HEK293 (cell line): ENCODE data around the gene FYB1.

Experiments used
- CTCF ChIA-PET: fragments of 350-600 bp; formaldehyde crosslinking; extraction: SDS; loops from one replicate; lab custom pipeline; 2021; ENCODE audit warnings: antibody characterized with exemption; lab: Yijun Ruan, JAX
- POLR2A ChIA-PET: fragments of 300-600 bp; formaldehyde crosslinking; extraction: SDS; loops from one replicate; lab custom pipeline; 2020; ENCODE audit warnings: antibody characterized with exemption, inconsistent platforms; lab: Yijun Ruan, JAX
- H3K27ac ChIP-seq: fragments of 200-500 bp; sonication (Bioruptor generic); 2 replicates; pipeline ENCODE4 v1.5.1; 2014; ENCODE audit warnings: low read depth, low read length, control low read depth, inconsistent platforms; ENCODE audit errors: extremely low read depth
- H3K36me3 ChIP-seq, 2 experiments: fragments of 200-500 bp in 1 of 2; sonication (Bioruptor generic) in 1 of 2; 1 replicate in 1 of 2; 2 replicates in 1 of 2; pipeline ENCODE4 v1.5.1; 2014 to 2017; ENCODE audit warnings: inconsistent platforms in 2 of 2, low read length in 2 of 2; ENCODE audit not compliant: control insufficient read depth in 2 of 2, insufficient read depth in 1 of 2
- H3K4me1 ChIP-seq: fragments of 200-500 bp; sonication (Bioruptor generic); 2 replicates; pipeline ENCODE4 v1.5.1; 2014; ENCODE audit warnings: mild to moderate bottlenecking, low read length, inconsistent platforms; ENCODE audit not compliant: control insufficient read depth, insufficient read depth
- H3K4me3 ChIP-seq: 2 replicates; pipeline ENCODE4 v1.5.1; 2011; ENCODE audit warnings: low read depth, mild to moderate bottlenecking, control low read depth, low read length, moderate library complexity
- H3K9me3 ChIP-seq: fragments of 200-500 bp; sonication (Bioruptor generic); 2 replicates; pipeline ENCODE4 v1.5.1; 2014; ENCODE audit warnings: low read depth, low read length, inconsistent platforms; ENCODE audit not compliant: control insufficient read depth, insufficient read depth
- HOXA7 ChIP-seq: sonication (generic); formaldehyde crosslinking; IDR thresholded peaks from 2 replicates; pipeline ENCODE4 v1.8.1; 2022; ENCODE audit warnings: missing genetic modification reagents, borderline replicate concordance
- SALL2 ChIP-seq: fragments of 450-650 bp; formaldehyde crosslinking; IDR thresholded peaks from 2 replicates; pipeline ENCODE4 v1.5.0; 2017; ENCODE audit warnings: missing biosample characterization, mild to moderate bottlenecking, missing genetic modification characterization, borderline replicate concordance
- ZBTB17 ChIP-seq: fragments of 450-650 bp; formaldehyde crosslinking; IDR thresholded peaks from 2 replicates; pipeline ENCODE4 v1.5.1; 2016; ENCODE audit warnings: missing biosample characterization, missing genetic modification characterization
- ZNF184 ChIP-seq: fragments of 450-650 bp; IDR thresholded peaks from 2 replicates; pipeline ENCODE4 v1.5.1; 2018; ENCODE audit warnings: missing biosample characterization, mild to moderate bottlenecking, missing genetic modification characterization
- ZNF19 ChIP-seq: fragments of 450-650 bp; formaldehyde crosslinking; IDR thresholded peaks from 2 replicates; pipeline ENCODE4; 2016; ENCODE audit warnings: missing biosample characterization, missing genetic modification characterization, low read depth
- ZNF23 ChIP-seq: fragments of 450-650 bp; formaldehyde crosslinking; IDR thresholded peaks from 2 replicates; pipeline ENCODE4 v1.5.1; 2016; ENCODE audit warnings: missing biosample characterization, missing genetic modification characterization, borderline replicate concordance
- ZNF354C ChIP-seq: fragments of 450-650 bp; formaldehyde crosslinking; IDR thresholded peaks from 2 replicates; pipeline ENCODE4 v1.5.1; 2016; ENCODE audit warnings: missing biosample characterization, missing genetic modification characterization, low read depth, borderline replicate concordance
- ZNF426 ChIP-seq: fragments of 450-650 bp; formaldehyde crosslinking; IDR thresholded peaks from 2 replicates; pipeline ENCODE4 v1.5.1; 2017; ENCODE audit warnings: missing biosample characterization, missing genetic modification characterization, mild to moderate bottlenecking, inconsistent platforms, moderate library complexity
- ZNF473 ChIP-seq: fragments of 450-650 bp; formaldehyde crosslinking; IDR thresholded peaks from 2 replicates; pipeline ENCODE4 v1.5.1; 2017; ENCODE audit warnings: missing biosample characterization, missing genetic modification characterization
- ZNF561 ChIP-seq: fragments of 450-650 bp; IDR thresholded peaks from 2 replicates; pipeline ENCODE4 v1.5.1; 2018; ENCODE audit warnings: missing biosample characterization, missing genetic modification characterization, borderline replicate concordance
- ZNF626 ChIP-seq: fragments of 450-650 bp; sonication (Bioruptor Pico); formaldehyde crosslinking; IDR thresholded peaks from 2 replicates; pipeline ENCODE4 v1.5.1; 2018; ENCODE audit warnings: missing biosample characterization, missing genetic modification characterization, inconsistent platforms
- TF ChIP-seq, protein P1 (sequence below): fragments of 450-650 bp; formaldehyde crosslinking; IDR thresholded peaks from 2 replicates; pipeline ENCODE4 v1.5.1; 2016; ENCODE audit warnings: missing biosample characterization, missing genetic modification characterization
- TF ChIP-seq, protein P2 (sequence below): fragments of 450-650 bp; formaldehyde crosslinking; conservative IDR thresholded peaks from 2 replicates; pipeline ENCODE4 v1.5.1; 2016; ENCODE audit warnings: low read depth, missing biosample characterization, missing genetic modification characterization
- TF ChIP-seq, protein P3 (sequence below): fragments of 450-650 bp; formaldehyde crosslinking; IDR thresholded peaks from 2 replicates; pipeline ENCODE4 v1.5.0; 2017; ENCODE audit warnings: missing biosample characterization, missing genetic modification characterization, borderline replicate concordance
- TF ChIP-seq, protein P4 (sequence below): fragments of 450-650 bp; formaldehyde crosslinking; IDR thresholded peaks from 2 replicates; pipeline ENCODE4 v1.5.1; 2016; ENCODE audit warnings: missing biosample characterization, missing genetic modification characterization
- TF ChIP-seq, protein P5 (sequence below): fragments of 450-650 bp; formaldehyde crosslinking; IDR thresholded peaks from 2 replicates; pipeline ENCODE4 v1.5.1; 2017; ENCODE audit warnings: missing biosample characterization, missing genetic modification characterization

Gene FYB1

DNA sequence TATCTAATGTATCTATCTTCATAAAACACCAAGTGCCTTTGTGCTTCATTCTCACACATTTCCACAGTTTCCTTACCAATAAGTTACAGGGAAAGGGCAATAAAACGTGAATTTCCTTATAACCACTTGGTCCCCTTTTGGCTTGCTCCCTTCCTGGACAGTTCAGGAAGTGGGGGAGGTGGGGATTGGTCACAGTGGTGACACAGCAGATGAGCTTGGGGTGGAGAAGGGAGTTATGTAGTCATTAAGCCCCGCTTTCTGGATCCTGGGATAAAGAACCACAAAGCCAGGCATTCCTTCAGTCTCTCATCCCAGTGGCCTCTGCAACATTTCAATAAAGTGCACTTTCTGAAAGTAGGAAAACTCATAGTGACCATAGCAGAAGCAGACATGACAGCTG, 47.1 kb upstream of the FYB1 start (continued):
- no peak for TF ChIP-seq ZNF561 (tag by site-specific recombination)
- TF ChIP-seq, all 188 proteins: peak for 0

DNA sequence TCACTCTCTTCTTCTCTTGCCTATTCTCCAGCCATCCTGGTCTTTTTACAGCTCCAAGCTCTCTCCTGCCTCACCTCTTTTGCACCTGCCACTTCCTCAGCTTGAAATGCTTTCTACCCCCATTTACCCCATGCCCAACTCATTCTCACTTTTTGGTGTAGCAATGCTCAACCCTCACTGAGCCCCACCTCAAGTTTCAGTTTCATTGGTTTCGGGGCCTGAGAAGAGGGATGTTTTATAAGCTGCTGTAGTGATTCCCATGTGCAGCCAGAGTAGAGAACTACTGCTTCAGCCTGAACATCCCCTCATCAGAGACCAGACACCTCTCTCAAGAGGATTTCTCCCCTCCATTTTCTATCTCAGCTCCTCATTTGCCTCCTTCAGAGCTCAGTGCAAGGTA, 45.2 kb upstream of the FYB1 start:
- TF ChIP-seq, protein P1, sequence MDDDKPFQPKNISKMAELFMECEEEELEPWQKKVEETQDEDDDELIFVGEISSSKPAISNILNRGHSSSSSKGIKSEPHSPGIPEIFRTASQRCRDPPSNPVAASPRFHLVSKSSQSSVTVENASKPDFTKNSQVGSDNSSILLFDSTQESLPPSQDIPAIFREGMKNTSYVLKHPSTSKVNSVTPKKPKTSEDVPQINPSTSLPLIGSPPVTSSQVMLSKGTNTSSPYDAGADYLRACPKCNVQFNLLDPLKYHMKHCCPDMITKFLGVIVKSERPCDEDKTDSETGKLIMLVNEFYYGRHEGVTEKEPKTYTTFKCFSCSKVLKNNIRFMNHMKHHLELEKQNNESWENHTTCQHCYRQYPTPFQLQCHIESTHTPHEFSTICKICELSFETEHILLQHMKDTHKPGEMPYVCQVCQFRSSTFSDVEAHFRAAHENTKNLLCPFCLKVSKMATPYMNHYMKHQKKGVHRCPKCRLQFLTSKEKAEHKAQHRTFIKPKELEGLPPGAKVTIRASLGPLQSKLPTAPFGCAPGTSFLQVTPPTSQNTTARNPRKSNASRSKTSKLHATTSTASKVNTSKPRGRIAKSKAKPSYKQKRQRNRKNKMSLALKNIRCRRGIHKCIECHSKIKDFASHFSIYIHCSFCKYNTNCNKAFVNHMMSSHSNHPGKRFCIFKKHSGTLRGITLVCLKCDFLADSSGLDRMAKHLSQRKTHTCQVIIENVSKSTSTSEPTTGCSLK (tag by site-specific recombination): no peak
- no peak for TF ChIP-seq ZNF354C (tag by site-specific recombination)
- no peak for TF ChIP-seq ZNF19 (tag by site-specific recombination)
- TF ChIP-seq, protein P2, sequence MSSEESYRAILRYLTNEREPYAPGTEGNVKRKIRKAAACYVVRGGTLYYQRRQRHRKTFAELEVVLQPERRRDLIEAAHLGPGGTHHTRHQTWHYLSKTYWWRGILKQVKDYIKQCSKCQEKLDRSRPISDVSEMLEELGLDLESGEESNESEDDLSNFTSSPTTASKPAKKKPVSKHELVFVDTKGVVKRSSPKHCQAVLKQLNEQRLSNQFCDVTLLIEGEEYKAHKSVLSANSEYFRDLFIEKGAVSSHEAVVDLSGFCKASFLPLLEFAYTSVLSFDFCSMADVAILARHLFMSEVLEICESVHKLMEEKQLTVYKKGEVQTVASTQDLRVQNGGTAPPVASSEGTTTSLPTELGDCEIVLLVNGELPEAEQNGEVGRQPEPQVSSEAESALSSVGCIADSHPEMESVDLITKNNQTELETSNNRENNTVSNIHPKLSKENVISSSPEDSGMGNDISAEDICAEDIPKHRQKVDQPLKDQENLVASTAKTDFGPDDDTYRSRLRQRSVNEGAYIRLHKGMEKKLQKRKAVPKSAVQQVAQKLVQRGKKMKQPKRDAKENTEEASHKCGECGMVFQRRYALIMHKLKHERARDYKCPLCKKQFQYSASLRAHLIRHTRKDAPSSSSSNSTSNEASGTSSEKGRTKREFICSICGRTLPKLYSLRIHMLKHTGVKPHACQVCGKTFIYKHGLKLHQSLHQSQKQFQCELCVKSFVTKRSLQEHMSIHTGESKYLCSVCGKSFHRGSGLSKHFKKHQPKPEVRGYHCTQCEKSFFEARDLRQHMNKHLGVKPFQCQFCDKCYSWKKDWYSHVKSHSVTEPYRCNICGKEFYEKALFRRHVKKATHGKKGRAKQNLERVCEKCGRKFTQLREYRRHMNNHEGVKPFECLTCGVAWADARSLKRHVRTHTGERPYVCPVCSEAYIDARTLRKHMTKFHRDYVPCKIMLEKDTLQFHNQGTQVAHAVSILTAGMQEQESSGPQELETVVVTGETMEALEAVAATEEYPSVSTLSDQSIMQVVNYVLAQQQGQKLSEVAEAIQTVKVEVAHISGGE (tag by site-specific recombination): no peak
- TF ChIP-seq, protein P3, sequence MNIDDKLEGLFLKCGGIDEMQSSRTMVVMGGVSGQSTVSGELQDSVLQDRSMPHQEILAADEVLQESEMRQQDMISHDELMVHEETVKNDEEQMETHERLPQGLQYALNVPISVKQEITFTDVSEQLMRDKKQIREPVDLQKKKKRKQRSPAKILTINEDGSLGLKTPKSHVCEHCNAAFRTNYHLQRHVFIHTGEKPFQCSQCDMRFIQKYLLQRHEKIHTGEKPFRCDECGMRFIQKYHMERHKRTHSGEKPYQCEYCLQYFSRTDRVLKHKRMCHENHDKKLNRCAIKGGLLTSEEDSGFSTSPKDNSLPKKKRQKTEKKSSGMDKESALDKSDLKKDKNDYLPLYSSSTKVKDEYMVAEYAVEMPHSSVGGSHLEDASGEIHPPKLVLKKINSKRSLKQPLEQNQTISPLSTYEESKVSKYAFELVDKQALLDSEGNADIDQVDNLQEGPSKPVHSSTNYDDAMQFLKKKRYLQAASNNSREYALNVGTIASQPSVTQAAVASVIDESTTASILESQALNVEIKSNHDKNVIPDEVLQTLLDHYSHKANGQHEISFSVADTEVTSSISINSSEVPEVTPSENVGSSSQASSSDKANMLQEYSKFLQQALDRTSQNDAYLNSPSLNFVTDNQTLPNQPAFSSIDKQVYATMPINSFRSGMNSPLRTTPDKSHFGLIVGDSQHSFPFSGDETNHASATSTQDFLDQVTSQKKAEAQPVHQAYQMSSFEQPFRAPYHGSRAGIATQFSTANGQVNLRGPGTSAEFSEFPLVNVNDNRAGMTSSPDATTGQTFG: no peak
- TF ChIP-seq ZNF626 (tag by site-specific recombination): no peak
- TF ChIP-seq ZBTB17 (tag by site-specific recombination): no peak
- TF ChIP-seq, protein P4, sequence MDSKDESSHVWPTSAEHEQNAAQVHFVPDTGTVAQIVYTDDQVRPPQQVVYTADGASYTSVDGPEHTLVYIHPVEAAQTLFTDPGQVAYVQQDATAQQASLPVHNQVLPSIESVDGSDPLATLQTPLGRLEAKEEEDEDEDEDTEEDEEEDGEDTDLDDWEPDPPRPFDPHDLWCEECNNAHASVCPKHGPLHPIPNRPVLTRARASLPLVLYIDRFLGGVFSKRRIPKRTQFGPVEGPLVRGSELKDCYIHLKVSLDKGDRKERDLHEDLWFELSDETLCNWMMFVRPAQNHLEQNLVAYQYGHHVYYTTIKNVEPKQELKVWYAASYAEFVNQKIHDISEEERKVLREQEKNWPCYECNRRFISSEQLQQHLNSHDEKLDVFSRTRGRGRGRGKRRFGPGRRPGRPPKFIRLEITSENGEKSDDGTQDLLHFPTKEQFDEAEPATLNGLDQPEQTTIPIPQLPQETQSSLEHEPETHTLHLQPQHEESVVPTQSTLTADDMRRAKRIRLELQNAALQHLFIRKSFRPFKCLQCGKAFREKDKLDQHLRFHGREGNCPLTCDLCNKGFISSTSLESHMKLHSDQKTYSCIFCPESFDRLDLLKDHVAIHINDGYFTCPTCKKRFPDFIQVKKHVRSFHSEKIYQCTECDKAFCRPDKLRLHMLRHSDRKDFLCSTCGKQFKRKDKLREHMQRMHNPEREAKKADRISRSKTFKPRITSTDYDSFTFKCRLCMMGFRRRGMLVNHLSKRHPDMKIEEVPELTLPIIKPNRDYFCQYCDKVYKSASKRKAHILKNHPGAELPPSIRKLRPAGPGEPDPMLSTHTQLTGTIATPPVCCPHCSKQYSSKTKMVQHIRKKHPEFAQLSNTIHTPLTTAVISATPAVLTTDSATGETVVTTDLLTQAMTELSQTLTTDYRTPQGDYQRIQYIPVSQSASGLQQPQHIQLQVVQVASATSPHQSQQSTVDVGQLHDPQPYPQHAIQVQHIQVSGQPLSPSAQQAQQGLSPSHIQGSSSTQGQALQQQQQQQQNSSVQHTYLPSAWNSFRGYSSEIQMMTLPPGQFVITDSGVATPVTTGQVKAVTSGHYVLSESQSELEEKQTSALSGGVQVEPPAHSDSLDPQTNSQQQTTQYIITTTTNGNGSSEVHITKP (tag by site-specific recombination): no peak
- TF ChIP-seq ZNF184 (tag by site-specific recombination): no peak
- no peak for TF ChIP-seq SALL2 (tag by site-specific recombination)
- TF ChIP-seq ZNF23 (tag by site-specific recombination): no peak
- no peak for TF ChIP-seq ZNF473
- TF ChIP-seq, protein P5, sequence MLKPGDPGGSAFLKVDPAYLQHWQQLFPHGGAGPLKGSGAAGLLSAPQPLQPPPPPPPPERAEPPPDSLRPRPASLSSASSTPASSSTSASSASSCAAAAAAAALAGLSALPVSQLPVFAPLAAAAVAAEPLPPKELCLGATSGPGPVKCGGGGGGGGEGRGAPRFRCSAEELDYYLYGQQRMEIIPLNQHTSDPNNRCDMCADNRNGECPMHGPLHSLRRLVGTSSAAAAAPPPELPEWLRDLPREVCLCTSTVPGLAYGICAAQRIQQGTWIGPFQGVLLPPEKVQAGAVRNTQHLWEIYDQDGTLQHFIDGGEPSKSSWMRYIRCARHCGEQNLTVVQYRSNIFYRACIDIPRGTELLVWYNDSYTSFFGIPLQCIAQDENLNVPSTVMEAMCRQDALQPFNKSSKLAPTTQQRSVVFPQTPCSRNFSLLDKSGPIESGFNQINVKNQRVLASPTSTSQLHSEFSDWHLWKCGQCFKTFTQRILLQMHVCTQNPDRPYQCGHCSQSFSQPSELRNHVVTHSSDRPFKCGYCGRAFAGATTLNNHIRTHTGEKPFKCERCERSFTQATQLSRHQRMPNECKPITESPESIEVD: no peak
- TF ChIP-seq HOXA7 (CRISPR knock-in tag): no peak
- no peak for TF ChIP-seq ZNF426 (tag by site-specific recombination)
- ChIA-PET POLR2A (no interaction called here), CTCF (no interaction called here)
- no peaks in the 10 kb centered on the region for H3K9me3 ChIP-seq
- no peak overlapping the region for H3K4me3 ChIP-seq
- no peaks in the 10 kb centered on the region for H3K4me1 ChIP-seq
- no peaks in the 10 kb centered on the region for H3K36me3 ChIP-seq
- no peak overlapping the region for H3K27ac ChIP-seq
